GM10847 (cell line): ENCODE results near the gene HCFC1.

Experiments used
- POLR2A ChIP-seq: IDR thresholded peaks from 2 replicates; pipeline ENCODE4 v1.6.1; 2011; ENCODE audit not compliant: insufficient read length; ENCODE audit errors: extremely low read depth

HCFC1 gene

GRCh38 chrX:153945956-153946943 is 25.4 kb downstream of the HCFC1 start:
- TF ChIP-seq POLR2A: no peak

GRCh38 chrX:153944800-153945150 is 26.8 kb downstream of the HCFC1 start:
- no peak for TF ChIP-seq POLR2A

- no peak for TF ChIP-seq POLR2A
Observed at GRCh38 chrX:153944140-153944799, 27.3 kb downstream of the HCFC1 start, which contains the start of gene RENBP. TSS of gene RENBP (minus strand) at chrX:153944643. CDS start at chrX:153944610, 33 bp downstream.

DNA sequence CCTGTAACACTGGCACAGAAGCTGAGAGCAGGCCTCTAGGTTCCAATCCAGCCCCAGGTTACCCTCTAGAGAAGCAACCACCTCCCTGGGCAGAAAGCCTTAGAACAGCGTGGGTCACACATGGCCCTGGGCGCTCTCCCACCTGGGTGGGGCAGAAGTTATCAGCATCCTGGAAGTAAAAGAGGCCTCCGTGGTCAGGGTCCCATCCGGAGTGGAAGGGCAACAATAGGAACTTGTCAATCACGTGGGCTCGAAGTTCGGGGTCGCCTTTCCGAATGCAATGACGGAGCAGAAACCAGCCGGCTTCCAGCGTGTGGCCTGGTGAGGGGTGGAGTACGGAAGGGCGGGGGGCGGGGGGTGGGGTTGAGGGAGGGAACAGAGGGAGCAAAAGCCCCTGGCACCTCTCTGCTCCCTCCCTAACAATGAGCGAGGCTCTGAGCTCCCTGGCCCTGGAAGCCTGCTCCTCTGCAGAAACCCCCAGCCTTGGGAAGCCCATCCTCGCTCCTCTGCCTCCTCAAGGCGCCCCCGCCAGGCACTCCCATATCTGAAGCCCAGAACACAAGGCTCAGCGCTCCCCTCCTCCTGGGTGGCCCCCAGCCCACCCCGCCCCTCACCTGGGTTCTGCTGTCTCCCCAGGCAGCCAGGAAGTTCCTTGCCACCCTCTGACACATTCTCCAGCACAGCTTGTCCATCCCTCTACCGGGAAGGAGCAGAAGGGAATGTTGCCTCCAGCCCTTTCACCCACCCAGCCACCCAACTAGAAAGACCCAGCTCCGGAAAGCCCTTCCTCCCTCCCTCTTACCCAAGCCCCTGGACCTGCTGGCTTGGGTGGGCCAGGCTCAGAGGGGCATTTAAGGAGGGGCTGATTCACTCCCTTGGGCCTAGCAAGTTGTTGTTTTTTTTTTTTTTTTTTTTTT is 30.0 kb downstream of the HCFC1 start:
- TF ChIP-seq POLR2A: no peak

- TF ChIP-seq POLR2A: no peak
Observed at GRCh38 chrX:153939573-153939972, 32.0 kb downstream of the HCFC1 start.

- TF ChIP-seq POLR2A: no peak
Observed at GRCh38 chrX:153938226-153938786, 33.3 kb downstream of the HCFC1 start.

DNA sequence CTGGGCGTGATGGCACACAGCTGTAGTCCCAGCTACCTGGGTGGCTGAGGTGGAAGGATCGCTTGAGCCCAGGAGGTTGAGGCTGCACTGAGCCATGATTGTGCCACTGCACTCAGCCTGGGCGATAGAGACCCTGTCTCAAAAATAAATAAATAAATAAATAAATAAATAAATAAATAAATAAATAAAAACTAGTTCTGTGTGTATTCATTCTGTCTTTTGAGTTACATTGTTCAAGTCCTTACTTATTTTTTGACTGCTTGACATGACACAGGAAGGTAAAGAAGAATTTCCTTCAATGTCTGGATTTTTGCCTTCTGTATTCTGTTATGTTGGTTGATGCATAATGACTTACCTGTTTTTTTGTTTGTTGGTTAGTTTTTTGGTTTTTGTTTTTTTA is 34.6 kb downstream of the HCFC1 start:
- no peak for TF ChIP-seq POLR2A

DNA sequence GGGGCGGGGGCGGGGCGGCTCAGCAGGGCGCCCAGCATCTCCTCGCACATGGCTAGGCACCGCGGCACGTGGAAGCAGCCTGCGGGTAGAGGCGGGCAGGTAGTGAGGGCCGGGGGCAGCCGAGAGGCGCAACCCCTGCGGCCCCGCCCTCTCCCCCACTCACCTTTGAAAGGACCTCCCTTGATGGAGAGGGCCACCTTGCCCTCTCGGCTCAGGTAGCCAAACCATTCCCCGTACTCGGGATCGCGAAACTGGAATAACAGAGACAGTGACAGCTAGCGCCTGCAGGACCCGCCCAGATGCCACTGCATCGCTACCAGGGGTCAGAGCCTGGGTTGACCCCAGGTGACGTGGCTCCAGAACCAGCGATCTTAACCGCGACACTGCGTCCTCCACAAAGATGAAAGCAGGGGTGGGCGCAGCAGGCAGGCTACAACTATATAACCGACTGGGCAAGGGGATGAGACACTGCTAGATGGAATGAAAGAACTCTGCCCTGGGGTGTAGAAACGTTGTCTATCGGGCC is 36.2 kb downstream of the HCFC1 start:
- TF ChIP-seq POLR2A: no peak

DNA sequence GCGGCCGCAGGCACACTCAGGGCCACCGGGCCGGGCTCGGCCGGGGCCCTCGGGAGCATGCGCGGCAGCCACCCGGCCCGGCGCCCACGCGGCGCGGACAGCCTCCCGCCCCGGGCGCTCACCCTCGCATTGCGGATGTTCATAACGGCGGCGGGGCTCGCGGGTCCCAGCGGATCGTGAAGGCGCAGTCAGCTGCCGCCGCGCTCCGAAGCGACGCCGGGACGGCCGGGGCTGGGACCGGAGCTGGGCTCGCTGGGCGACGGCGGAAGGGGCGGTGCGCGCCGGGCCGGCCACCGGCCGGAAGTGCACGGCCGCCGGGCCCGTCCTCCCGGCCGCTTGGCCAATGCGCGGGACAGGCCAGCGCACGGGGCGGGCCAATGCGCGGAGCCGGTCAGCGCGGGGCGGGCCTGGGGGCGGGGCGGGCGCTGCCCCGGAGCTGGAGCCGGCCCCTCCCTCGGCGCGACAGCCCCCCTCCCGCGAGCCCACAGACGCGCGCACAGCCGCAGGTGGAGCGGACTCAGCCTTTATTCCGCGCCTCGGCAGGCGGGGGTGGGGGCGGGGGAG is 36.8 kb downstream of the HCFC1 start, which contains the start of gene NAA10:
Gene NAA10 (minus strand): TSS at position 276 of the 564 bp plus-strand sequence. CDS start 133 bp downstream, at position 143.
- TF ChIP-seq POLR2A: peak; percentile 46

DNA sequence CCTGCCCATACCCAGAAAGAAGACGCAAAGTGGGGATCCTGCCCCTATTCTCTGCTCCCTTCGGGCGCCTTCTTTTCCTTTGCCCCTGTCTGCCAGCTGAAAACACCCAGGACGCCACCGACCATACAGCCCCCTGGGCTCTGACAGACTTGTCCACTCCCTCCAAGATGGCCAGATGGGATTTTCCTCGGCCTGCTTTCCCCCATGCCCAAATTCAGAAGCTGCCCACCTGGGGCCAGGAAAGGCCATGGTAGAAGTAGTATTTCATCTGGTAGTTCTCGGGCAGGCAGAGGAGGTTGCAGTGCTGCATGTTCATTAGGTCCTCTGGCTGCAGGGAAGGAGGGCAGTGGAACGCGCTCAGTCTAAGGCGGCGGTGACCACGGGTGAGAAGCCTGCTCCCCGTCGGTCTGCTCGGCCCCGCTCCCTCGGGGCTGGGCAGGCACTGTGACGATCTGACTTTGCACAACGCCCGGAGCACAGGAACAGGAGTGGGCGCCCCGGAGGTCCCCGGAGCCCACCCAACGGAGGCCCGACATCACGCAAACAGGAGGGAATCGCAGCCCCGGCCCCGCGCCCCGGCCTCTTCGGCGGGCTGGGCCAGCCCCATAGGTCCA is 37.4 kb downstream of the HCFC1 start:
- no peak for TF ChIP-seq POLR2A

- no peak for TF ChIP-seq POLR2A
Observed at GRCh38 chrX:153933748-153934147, 37.9 kb downstream of the HCFC1 start.

GRCh38 chrX:153932220-153932915 is 39.2 kb downstream of the HCFC1 start:
- TF ChIP-seq POLR2A: no peak

GRCh38 chrX:153931748-153932147 is 39.9 kb downstream of the HCFC1 start:
- TF ChIP-seq POLR2A: no peak
